ENCODE measurements around the gene A3GALT2. TPM values are rescaled to one million over a fixed set of nuclear protein-coding genes. Genes with fewer than 3 reads are reported as not detected.
A peak's percentile ranks its signal among the peaks of the same experiment; 100 is the strongest.

Gene A3GALT2
- total RNA-seq, 2 donors from 2014 or later = not detected

DNA sequence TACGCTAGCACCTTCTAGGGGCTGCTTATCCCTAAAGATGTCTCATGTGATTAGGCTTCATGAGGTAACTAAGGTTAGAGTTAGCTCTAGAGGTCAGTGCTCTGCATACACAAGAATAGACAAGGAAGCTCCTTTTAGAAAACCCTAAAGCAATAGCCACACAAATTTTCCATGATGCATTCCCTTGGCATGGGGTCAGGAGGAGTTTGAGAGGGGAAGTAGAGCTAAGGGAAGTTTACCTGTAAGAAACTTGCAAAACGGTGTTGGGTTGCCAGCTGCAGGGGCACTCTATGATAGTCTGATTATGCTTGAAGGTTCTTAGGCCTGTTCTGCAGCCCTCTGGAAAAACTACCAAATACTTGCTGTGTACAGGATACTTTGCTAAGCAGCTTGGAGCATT, 39.0 kb upstream of the A3GALT2 start:
- no peak for DNase-seq
- Mint-ChIP-seq H3K9me3 (no peaks in the 10 kb centered on the region), H3K27me3 (ENCODE audit: low read depth) (no peaks in the 10 kb centered on the region), H3K4me1 (ENCODE audit: low read depth) (no peaks in the 10 kb centered on the region), H3K27ac (no peak overlapping the region), H3K4me3 (no peak overlapping the region), H3K36me3 (ENCODE audit: insufficient read depth in 2 of 2) (no peaks in the 10 kb centered on the region)
- ATAC-seq (replicated peaks in 1 of 2) = no peak

DNA sequence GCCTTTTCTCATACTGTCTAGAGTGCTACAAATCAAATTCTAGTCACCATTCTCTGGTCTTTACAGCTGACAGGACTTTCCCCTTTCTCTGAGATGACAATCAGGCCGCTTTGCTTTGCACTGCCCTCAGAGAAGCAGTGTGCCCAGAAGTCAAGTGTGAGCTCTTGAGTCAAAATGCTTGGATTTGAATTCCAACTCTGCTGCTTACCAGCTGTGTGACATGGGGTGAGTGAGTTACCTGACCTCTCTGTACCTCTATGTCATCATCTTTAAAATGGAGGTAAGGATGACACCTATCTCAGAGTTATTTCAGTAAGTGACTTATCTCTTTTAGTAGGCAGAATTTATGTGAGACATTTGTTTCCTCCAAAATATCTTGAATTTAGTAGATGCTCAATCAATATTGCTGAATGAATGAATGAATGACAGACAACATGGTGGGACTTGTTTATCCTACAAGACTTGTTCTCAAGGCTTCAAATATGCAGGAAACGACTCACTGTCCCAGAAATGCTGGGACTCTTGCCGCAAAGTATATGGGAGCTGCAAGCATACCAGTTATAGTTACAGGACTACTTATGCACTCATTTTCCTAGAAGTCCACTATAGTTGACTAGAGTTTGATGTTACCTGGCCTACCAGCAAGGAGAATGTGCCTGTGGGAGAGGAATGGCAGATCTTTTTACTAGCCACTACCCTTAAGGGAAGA, 38.1 kb upstream of the A3GALT2 start:
- Mint-ChIP-seq H3K27me3 (ENCODE audit: low read depth) (no peaks in the 10 kb centered on the region), H3K27ac (no peak overlapping the region), H3K4me1 (ENCODE audit: low read depth) (no peaks in the 10 kb centered on the region), H3K9me3 (no peaks in the 10 kb centered on the region), H3K4me3 (no peak overlapping the region), H3K36me3 (ENCODE audit: insufficient read depth in 2 of 2) (no peaks in the 10 kb centered on the region)
- DNase-seq (no peak), ATAC-seq (replicated peaks in 1 of 2) (no peak)

DNA sequence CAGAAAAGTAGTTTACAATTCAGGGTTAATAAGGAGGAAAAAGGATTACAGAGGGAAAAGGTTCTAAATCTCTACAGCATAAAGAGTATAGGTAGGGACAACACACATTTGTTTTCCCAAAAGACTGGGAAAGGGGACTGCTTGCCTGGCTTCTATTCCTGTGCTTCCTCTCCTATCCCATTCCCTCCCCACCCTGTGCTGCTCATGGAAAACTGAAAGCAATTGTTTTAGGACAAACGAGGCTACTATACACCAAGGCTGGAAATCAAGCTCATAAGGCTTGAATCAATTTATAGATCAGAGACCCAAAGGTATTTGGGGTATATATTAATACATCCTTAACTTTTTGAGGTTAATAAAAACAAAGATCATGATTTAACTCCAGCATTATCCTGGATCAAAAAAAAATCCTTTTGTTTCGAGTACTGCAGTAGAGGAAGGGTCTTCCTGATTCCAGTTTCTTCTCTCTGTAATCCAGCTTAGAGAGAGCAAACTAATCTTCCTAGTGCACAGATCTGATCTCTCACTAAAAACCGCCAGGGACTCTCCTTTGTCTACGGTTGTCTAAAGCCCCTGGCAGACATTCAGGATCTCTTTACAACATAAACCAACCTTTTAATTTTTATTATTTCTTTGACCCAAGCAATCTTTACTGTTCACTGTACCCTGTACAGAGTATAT, 37.4 kb upstream of the A3GALT2 start:
- Mint-ChIP-seq H3K27me3 (ENCODE audit: low read depth) (no peaks in the 10 kb centered on the region), H3K4me1 (ENCODE audit: low read depth) (no peaks in the 10 kb centered on the region), H3K36me3 (ENCODE audit: insufficient read depth in 2 of 2) (no peaks in the 10 kb centered on the region)

DNA sequence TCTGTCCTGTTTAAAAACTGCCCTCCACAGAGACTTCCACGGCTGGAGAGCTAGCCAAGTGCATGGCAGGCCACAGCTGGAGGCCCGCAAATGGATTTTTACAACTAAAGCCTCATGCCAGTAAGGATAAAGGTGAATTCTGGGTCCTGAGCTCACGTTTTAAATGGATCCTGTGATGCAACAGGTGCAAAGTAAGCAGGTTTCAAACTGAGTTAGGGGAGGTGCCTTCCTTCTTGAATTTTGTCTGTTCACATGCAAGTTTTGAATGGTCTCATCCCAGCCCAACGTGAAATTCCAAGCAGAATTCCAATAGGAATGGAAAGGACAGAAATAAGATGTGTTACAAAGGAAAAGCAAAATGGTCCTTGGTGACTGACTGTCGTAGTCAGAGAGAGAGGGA, 36.2 kb upstream of the A3GALT2 start:
- no peaks in the 10 kb centered on the region for H3K36me3 Mint-ChIP-seq (ENCODE audit: insufficient read depth in 2 of 2)
- no peaks in the 10 kb centered on the region for H3K4me1 Mint-ChIP-seq (ENCODE audit: low read depth)
- no peaks in the 10 kb centered on the region for H3K27me3 Mint-ChIP-seq (ENCODE audit: low read depth)
- no peaks in the 10 kb centered on the region for H3K9me3 Mint-ChIP-seq
- DNase-seq = no peak
- no peak overlapping the region for H3K4me3 Mint-ChIP-seq
- ATAC-seq (replicated peaks in 1 of 2) = no peak
- no peak overlapping the region for H3K27ac Mint-ChIP-seq

More for the DNA sequence above, 37.4 kb upstream of the A3GALT2 start:
- H3K4me3 Mint-ChIP-seq = no peak overlapping the region
- no peaks in the 10 kb centered on the region for H3K9me3 Mint-ChIP-seq
- ATAC-seq (replicated peaks in 1 of 2) = no peak
- DNase-seq = no peak
- no peak overlapping the region for H3K27ac Mint-ChIP-seq

DNA sequence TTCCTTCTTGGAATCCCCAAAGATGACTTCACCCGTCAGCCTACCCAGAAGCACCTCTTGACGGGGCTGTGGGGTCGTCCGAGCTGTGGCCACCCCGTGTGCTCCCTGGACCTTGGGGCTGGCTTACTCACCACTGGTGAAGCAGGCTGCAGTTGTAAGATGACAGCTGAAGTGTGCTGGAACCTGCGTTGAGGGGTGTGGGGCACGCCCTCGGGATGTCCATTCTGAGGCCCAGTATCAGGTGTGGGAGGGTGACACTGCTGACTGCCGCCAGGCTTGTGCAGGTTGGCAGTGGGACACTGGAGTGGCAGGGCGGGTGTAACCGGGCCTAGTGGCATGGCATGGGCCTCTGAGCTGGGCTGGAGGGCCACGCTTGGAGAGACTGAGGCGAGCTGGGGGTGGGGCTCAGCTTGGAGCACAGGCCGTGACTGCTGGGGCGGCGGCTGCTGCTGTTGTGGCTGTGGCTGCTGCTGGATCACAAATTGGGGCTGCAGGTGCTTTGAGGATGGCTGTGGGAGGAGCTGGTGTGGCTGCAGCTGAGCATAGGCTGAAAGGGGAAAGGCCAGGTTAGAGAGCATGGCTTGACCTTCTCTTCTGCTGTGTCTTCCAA, 33.9 kb upstream of the A3GALT2 start:
- Mint-ChIP-seq H3K4me3 (no peak overlapping the region), H3K4me1 (ENCODE audit: low read depth) (peaks cover 11% of the 10 kb centered on the region), H3K36me3 (ENCODE audit: insufficient read depth in 2 of 2) (no peaks in the 10 kb centered on the region), H3K27me3 (ENCODE audit: low read depth) (no peaks in the 10 kb centered on the region), H3K9me3 (no peaks in the 10 kb centered on the region), H3K27ac (no peak overlapping the region)
- DNase-seq (no peak), ATAC-seq (replicated peaks in 1 of 2) (no peak)

DNA sequence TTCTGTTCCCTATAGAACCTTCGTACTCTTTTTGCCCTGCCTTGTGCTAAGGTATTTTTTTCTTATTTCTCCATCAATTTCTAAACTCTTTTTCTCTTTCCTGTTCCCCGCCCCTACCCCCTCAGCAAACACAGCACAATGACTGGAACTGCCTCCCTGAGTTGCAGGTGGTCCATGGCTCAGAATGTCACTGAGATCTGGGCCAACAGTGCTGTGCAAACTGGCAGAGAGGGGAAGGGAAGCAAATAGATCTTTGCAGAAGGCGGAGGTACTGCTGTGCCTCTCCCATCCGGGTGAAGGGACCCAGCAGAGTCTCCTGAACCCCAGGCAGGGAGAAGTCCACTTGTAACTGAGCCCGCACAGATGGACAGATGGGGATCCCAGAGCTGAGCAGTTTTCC, 32.6 kb upstream of the A3GALT2 start:
- Mint-ChIP-seq H3K4me1 (ENCODE audit: low read depth) (peaks cover 14% of the 10 kb centered on the region), H3K27ac (no peak overlapping the region), H3K9me3 (no peaks in the 10 kb centered on the region), H3K4me3 (no peak overlapping the region), H3K27me3 (ENCODE audit: low read depth) (no peaks in the 10 kb centered on the region), H3K36me3 (ENCODE audit: insufficient read depth in 2 of 2) (peaks cover 0 to 4% of the 10 kb centered on the region in 2 donors)
- DNase-seq = no peak
- no peak for ATAC-seq (replicated peaks in 1 of 2)

DNA sequence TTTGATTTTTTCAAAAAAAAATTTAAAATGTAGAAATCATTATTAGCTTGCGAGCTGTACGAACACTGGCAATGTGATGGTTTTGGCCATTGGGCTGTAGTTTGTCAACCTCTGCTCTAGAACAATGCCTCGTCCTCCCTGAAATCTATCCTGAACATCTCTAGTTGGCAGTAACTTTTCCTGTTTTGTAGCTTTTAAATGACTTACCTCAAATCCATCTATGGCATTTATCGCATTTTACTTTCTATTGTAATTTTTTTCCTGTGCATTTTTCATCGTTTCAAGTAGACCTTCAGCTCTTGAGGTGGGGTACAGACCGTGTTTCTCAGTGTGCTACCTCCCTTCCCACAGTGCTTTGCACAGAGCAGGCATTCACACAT, 30.4 kb upstream of the A3GALT2 start:
- Mint-ChIP-seq H3K4me3 (peak overlapping the region; percentile 41 to 52), H3K36me3 (ENCODE audit: insufficient read depth in 2 of 2) (peaks cover 0 to 8% of the 10 kb centered on the region in 2 donors), H3K4me1 (ENCODE audit: low read depth) (peaks cover 35% of the 10 kb centered on the region), H3K27me3 (ENCODE audit: low read depth) (no peaks in the 10 kb centered on the region), H3K9me3 (no peaks in the 10 kb centered on the region), H3K27ac (no peak overlapping the region)
- ATAC-seq (replicated peaks in 1 of 2) = no peak
- DNase-seq = no peak

DNA sequence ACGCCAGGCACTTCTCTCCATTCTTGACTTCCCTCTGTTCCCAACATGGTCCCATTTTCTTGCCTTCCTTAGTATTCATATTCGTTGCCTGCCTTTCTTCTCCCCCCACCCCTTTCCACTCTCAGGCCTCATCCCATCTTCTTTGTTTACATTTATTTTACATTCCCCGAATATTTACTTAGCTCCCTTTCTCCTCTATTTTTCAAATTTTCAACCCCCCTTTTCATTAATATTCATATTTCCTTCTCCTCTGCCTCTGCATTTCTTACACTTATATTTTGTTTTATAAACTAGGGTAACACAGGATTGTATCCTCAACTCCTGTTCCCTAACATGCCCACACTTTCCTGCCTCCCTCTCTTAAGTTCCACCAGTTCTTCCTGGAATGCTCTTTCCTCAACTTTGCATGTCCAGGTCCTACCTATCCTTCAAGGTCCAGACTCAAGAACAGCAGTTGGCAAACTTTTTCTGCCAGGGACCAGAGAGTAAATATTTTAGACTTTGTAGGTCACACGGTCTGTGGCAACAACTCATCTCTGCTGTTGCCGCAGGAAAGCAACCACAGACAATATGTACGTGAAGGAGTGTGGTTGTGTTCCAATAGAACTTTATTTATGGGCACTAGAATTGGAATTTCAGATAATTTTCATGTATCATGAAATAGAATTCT, 29.8 kb upstream of the A3GALT2 start:
- ATAC-seq (replicated peaks in 1 of 2) (no peak), DNase-seq (no peak)
- H3K4me3 Mint-ChIP-seq = peak overlapping the region; percentile 91 to 95
- no peaks in the 10 kb centered on the region for H3K27me3 Mint-ChIP-seq (ENCODE audit: low read depth)
- H3K36me3 Mint-ChIP-seq (ENCODE audit: insufficient read depth in 2 of 2) = peaks cover 0 to 8% of the 10 kb centered on the region in 2 donors
- H3K27ac Mint-ChIP-seq = peak overlapping the region; percentile 83
- H3K4me1 Mint-ChIP-seq (ENCODE audit: low read depth) = peaks cover 37% of the 10 kb centered on the region
- no peaks in the 10 kb centered on the region for H3K9me3 Mint-ChIP-seq

DNA sequence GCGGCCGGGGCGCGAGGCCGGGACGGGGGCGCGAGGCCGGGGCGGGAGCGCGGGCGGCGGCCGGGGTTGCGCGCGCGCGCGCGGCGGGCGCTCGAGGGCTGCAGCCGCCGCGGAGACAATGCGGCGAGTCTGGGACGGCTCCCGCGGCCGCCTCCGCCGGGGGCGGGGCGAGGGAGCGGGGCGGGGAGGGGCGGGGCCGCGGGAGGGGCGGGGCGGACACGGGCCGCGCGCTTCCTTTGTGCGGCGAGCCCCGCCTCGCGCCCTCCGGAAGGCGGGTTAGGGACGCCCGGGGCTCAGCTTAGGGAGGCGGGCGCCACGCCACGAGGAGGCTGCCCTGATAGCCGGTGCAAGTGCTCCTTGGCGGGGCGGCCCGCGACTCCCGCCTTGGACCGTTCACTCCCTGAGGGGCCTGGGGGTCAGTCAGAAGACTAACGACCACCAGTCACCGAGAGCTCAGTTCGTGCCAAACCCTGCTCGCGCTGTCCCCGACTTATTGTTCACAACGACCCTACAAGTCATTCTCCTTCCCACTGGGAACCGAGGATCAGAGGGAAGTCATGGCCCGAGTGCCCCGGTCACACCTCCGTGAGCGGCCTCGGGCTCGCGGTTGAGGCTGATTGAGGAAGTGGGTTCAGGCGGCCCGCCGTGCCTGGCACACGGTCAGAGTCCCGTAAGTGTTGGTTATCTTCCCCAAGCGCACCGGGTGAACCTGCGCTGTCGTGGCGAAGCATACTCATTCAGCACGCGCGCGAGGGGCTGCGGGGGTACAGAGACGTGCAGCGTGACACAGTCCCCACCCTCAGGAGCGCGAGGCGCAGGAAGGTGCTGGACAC, 29.1 kb upstream of the A3GALT2 start:
- peak overlapping the region; percentile 91 to 95 for H3K4me3 Mint-ChIP-seq
- DNase-seq (peak; percentile 84 to 86), ATAC-seq (replicated peaks in 1 of 2) (peak; percentile 88 to 89)

DNA sequence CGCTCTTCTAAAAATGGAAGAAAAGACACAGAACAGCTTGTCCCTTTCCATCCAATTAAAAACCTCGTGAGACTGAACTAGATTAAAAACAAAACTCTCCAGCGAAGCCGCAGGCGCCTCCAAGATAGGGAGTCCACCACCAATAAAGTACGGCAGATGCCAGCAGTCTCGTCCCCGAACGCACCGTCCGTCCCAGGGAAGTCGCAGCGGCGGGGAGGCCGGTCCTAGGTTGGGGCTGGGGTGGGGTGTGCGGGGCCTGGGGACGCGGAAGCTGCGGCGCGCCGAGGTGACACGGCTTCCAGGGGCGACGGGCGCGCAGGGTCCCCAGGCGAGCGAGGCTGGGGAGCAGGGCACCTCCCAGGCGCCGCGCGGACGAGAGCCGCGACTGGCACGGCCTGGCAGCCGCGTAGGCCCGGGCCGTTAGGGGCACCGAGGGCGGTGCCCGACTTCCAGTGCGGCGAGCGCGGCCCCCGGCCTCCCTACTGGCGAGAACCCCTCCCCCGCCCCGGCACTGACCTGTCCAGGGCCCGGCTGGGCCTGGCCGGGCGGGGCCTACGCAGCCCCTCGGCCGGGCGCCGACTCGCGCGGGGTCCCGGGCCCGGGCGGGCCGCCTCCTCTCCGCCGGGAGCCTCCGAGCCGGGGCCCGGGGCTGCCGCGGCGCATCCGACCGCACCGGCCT, 28.3 kb upstream of the A3GALT2 start:
- Mint-ChIP-seq H3K27me3 (ENCODE audit: low read depth) (no peaks in the 10 kb centered on the region), H3K4me3 (peak overlapping the region; percentile 80 to 83), H3K9me3 (no peaks in the 10 kb centered on the region), H3K4me1 (ENCODE audit: low read depth) (peaks cover 42% of the 10 kb centered on the region), H3K36me3 (ENCODE audit: insufficient read depth in 2 of 2) (peaks cover 0 to 8% of the 10 kb centered on the region in 2 donors), H3K27ac (peak overlapping the region; percentile 26)
- peak; percentile 58 to 60 for DNase-seq
- ATAC-seq (replicated peaks in 1 of 2) = peak; percentile 46 to 50

More for the DNA sequence above, 29.1 kb upstream of the A3GALT2 start:
- Mint-ChIP-seq H3K4me1 (ENCODE audit: low read depth) (peaks cover 41% of the 10 kb centered on the region), H3K27me3 (ENCODE audit: low read depth) (no peaks in the 10 kb centered on the region), H3K9me3 (no peaks in the 10 kb centered on the region), H3K27ac (peak overlapping the region; percentile 83), H3K36me3 (ENCODE audit: insufficient read depth in 2 of 2) (peaks cover 0 to 8% of the 10 kb centered on the region in 2 donors)

DNA sequence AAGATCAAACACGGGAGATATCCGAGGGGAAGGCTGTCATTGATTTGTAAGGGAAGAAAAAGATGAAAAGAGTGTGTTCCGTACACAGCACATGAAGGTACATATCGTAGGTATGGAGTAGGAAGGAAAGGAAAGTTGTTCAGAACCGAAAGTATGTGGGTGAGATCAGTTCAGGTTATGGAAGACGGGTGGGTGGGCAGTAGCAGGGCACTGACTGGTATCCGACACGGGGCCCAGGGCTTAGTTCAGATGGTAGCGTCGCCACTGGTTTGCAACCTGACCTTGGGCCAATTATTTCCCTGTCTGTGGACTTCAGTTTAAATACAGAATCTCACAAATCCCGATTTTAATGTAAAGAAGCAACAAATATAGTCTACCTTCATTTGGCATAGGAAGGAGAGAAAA, 27.8 kb upstream of the A3GALT2 start:
- Mint-ChIP-seq H3K27ac (peak overlapping the region; percentile 26), H3K4me1 (ENCODE audit: low read depth) (peaks cover 45% of the 10 kb centered on the region), H3K4me3 (peak overlapping the region; percentile 80 to 83), H3K36me3 (ENCODE audit: insufficient read depth in 2 of 2) (peaks cover 0 to 8% of the 10 kb centered on the region in 2 donors), H3K9me3 (no peaks in the 10 kb centered on the region), H3K27me3 (ENCODE audit: low read depth) (no peaks in the 10 kb centered on the region)
- ATAC-seq (replicated peaks in 1 of 2) (no peak), DNase-seq (peak; percentile 31 to 33)

DNA sequence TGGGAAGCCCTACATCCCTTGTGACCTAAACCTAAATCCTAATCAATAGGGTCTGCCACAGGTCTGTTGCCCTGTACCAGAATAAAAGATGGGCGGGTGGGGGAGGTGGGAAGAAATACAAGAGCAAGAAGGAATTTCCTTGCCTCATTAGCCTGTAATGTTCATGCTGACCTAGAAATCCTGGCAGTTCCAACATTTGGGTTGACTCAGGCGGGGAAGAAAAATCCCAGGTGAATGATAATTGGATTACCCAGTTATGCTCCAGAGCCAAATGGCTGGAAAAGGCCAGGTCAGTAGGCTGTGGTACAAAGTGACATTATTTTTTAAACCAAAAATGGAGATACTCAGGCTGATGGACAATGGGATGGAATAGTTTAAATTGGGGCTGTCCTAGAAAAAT, 27.3 kb upstream of the A3GALT2 start:
- no peak for DNase-seq
- Mint-ChIP-seq H3K9me3 (no peaks in the 10 kb centered on the region), H3K4me1 (ENCODE audit: low read depth) (peaks cover 48% of the 10 kb centered on the region), H3K27ac (peak overlapping the region; percentile 26), H3K27me3 (ENCODE audit: low read depth) (no peaks in the 10 kb centered on the region), H3K4me3 (peak overlapping the region; percentile 80 to 83), H3K36me3 (ENCODE audit: insufficient read depth in 2 of 2) (peaks cover 0 to 8% of the 10 kb centered on the region in 2 donors)
- no peak for ATAC-seq (replicated peaks in 1 of 2)

Measured in activated T-cell treated with anti-CD3 and anti-CD28 coated beads, Interleukin-2, amount 50 U/mL, for 72 hours (primary cell).